GM20000 (cell line): ENCODE data around the gene GALNT2.

Source experiments
- DNase-seq: peaks from one replicate; pipeline ENCODE4 v3.0.0; 2012; ENCODE audit warnings: low spot score
- CTCF ChIP-seq: IDR thresholded peaks from 2 replicates; pipeline ENCODE4 v1.5.1; 2012; ENCODE audit warnings: mild to moderate bottlenecking, control low read depth; ENCODE audit errors: extremely low read depth, missing control alignments

Gene GALNT2

GRCh38 chr1:230109066-230109465 is 42.0 kb downstream of the GALNT2 start:
- no peak for DNase-seq
- TF ChIP-seq CTCF: no peak

DNA sequence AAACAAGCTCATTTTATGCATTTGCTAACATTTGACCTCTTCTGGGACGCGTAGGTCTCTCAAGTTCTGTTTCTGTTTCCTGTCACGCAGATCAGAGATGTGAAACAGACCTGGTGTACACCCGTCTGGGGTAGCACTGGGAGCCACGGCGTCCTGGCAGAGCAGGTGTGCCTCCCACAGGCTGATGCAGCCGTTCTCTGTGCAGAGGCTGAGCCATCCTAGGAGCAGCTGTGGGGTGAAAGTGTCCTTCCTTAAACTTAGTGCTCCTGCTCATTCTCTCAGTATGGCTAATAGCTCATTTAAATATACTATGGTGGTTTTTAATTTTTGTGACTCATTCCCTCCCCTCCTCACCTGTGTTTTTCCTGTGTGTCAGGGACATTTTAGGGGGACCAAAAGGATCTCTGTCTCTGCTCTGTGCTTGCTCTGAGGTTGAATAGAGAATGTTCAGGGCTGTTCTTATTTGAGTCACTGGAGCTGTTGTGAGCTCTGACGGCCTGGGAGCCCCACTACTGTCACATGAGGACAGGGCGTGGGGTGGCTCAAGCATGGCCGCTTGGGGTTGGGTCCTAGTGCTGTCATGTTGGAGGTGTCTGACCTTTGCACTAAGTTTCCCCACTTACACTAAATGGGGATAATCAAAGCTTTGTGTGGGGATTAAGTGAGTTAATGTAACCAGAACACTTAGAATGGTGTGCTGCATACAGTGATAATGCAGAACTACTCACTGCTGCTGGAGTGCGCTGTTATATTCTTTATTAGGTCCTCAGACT is 43.0 kb downstream of the GALNT2 start:
- peak; percentile 84 for DNase-seq
- TF ChIP-seq CTCF: peak; percentile 23

DNA sequence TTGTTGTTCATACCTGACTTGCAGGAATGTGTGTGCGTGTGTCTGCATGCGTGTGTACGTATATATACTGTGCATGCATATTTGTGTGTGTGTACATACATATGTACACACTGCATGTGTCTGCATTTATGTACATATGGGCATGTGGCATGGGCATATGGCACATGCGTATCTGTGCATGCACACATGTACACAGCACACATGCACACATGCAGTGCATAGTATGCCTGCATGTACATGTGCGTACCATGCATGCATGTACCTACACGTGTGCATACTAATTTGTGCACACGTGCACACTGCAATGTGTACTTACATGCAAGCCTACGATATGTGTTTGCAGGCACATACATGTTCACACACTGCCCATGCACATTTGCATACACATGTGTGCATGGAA is 43.9 kb downstream of the GALNT2 start:
- no peak for TF ChIP-seq CTCF
- no peak for DNase-seq

- no peak for DNase-seq
- TF ChIP-seq CTCF: no peak
Measured at GRCh38 chr1:230112131-230112701, 45.2 kb downstream of the GALNT2 start.

GRCh38 chr1:230112782-230113181 is 45.7 kb downstream of the GALNT2 start:
- no peak for DNase-seq
- no peak for TF ChIP-seq CTCF

DNA sequence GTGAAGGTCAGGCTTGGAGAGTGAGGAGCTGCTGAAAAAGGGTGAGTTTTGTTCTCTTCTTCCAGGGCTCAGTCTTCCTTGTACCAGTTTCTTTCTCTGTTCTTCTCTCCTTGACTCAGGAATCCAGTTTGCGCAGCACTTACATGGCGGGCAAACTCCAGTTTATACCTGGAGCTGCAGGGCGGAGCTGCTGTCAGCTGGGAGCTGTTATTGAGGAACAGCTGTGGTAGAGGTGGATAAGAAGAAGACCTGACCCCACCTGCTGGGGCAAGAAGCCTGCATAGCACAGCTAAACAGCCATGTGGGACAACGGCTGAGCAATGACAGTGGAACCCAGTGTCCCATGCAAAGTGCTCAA is 46.2 kb downstream of the GALNT2 start:
- no peak for TF ChIP-seq CTCF
- no peak for DNase-seq

DNA sequence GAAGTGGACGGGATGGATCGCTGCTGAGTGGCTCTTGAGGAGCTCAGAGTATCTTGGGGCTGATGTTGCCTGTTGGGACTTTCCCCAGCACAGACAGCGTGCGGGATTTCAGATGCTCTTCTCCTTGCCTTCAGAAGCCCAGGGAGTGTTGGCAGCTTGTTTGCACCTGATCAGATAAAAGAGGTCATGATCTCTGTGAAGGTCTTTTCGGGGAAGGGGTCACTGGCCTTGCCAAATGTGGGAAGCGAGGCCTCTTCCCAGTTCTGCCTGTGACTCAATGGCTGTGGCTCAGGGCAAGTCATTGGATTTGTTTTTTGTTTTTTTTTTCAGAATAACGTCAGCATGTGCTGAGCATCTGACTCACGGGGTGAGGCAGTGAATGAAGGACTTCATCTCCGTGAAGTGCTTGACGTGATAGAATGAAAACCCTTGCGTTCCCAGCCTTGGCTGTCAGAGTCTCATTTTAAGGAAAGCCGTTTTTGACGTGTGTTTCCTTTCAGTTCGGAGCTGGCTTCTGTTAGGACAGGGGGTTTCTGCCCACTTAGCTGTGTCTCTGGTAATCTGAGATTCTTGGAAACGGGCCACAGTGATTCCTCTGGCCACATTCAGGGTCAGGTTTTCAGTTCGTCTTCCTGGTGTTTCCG is 46.7 kb downstream of the GALNT2 start:
- no peak for DNase-seq
- no peak for TF ChIP-seq CTCF
